ENCODE measurements around the gene ZNF611. TPM values are rescaled to one million over a fixed set of nuclear protein-coding genes. Genes with fewer than 3 reads are reported as not detected.

Gene ZNF611
- total and polyA plus RNA-seq, 9 of the 15 experiments (the other 6 are each of a cell fraction or from before 2014, with no cell fraction given): 3.7 to 29.6 (median 12.8) TPM

GRCh38 chr19:52724701-52725514, 9.9 kb downstream of the ZNF611 start (continued):
- TF ChIP-seq GMEB1 (CRISPR knock-in tag; IDR thresholded peaks at IDR 0.05): no peak
- no peak for TF ChIP-seq EWSR1 (IDR thresholded peaks at IDR 0.05; ENCODE audit: borderline replicate concordance, low read depth, partially characterized antibody)
- no peak for TF ChIP-seq ZNF41 (CRISPR knock-in tag; conservative IDR thresholded peaks at IDR 0.05)
- TF ChIP-seq ZNF408 (CRISPR knock-in tag; IDR thresholded peaks at IDR 0.05; ENCODE audit: low read depth): no peak
- TF ChIP-seq ZNF318 (IDR thresholded peaks at IDR 0.05; ENCODE audit: borderline replicate concordance in 1 of 2, low read depth in 1 of 2): no peak
- TF ChIP-seq ZNF551 (CRISPR knock-in tag; IDR thresholded peaks at IDR 0.05): no peak
- no peak for TF ChIP-seq ZNF224 (CRISPR knock-in tag; IDR thresholded peaks at IDR 0.05)
- no peak for TF ChIP-seq RREB1 (CRISPR knock-in tag; IDR thresholded peaks at IDR 0.05)
- no peak for TF ChIP-seq ASH1L (IDR thresholded peaks at IDR 0.05; ENCODE audit: borderline replicate concordance, low read depth, partially characterized antibody)
- TF ChIP-seq ZNF212 (CRISPR knock-in tag; IDR thresholded peaks at IDR 0.05): no peak

Data from K562 (cell line).